ENCODE results near the gene CDK19.

GRCh38 chr6:110813338-110814101 lies 1.7 kb downstream of the CDK19 start:
- TF ChIP-seq POLR2AphosphoS5 (IDR thresholded peaks at IDR 0.05; ENCODE audit: borderline replicate concordance, low read depth, low read length) (no peak), EZH2 (IDR thresholded peaks at IDR 0.05) (no peak)

All from SK-N-MC (cell line).